Measurements from ENCODE around the gene MINK1.

Gene MINK1

DNA sequence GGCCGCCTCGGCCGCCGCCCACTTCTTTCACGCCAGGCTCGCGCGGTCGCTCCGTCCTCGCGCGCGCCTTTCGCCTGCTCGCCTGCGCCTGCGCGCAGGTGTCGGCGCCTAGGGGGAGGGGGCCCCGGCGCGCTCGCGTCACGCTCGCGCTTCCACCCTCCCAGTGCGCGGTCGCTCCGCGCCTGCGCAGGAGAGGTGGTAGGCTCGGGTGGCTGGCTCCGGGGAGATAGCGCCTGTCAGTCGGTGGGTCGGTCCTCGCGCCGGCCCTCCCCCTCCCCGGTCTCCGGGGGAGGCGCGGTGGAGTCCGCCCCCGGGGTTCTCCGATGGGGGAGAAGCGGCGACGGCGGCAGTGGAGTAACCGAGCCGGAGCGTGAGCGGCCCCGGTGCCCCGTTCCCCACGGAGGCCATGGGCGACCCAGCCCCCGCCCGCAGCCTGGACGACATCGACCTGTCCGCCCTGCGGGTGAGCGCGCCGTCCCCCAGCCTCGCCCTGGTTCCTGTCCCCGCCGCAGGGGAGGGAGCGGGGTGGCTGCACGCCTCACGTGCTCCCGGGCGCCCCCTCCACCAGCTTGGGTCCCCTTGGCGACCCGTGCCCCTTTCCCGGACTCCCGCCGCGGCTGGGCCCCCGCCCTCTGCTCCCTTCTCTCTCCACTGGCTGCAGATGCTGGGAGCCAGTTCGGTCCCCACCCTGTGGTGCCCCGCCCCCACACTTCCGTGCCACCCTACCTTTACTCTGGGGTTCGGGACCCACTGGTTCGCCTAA lies at the start of gene MINK1:
Gene MINK1, plus strand, starts transcription at position 163 of the 763 bp plus-strand sequence. Its CDS starts 244 bp downstream, at position 407.
- peak within 1 kb of the TSS; percentile 81 for H3K27ac ChIP-seq (ENCODE audit: extremely low read depth, low read depth, low read length)
- peaks cover 14% of the 10 kb centered on the region for H3K4me1 ChIP-seq (ENCODE audit: control insufficient read depth, insufficient read depth, low read length)
- H3K4me3 ChIP-seq (ENCODE audit: low read depth, low read length) = peak within 1 kb of the TSS; percentile 90
- CTCF ChIA-PET = interaction anchor here (0.6 to 1.1 kb wide), 2 partner anchors 57 to 197 kb away, joined by 4 read pairs; no protein-coding TSS in a partner anchor
- H3K9me3 ChIP-seq (ENCODE audit: control insufficient read depth, insufficient read depth, low read depth, low read length) = no peaks in the 10 kb centered on the region
- peaks cover 0 to 5% of the 10 kb centered on the region in 2 experiments; a peak in 1 of 3 replicates for H3K36me3 ChIP-seq (ENCODE audit: control insufficient read depth in 2 of 2, insufficient read depth in 1 of 2, low read length in 2 of 2)
- POLR2A ChIA-PET = interaction anchor here (0.9 to 2.4 kb wide), 4 partner anchors 10 to 43 kb away, joined by 3 to 9 read pairs (median 5); partner anchors contain the start of gene PLD2
- TF ChIP-seq, protein P1, sequence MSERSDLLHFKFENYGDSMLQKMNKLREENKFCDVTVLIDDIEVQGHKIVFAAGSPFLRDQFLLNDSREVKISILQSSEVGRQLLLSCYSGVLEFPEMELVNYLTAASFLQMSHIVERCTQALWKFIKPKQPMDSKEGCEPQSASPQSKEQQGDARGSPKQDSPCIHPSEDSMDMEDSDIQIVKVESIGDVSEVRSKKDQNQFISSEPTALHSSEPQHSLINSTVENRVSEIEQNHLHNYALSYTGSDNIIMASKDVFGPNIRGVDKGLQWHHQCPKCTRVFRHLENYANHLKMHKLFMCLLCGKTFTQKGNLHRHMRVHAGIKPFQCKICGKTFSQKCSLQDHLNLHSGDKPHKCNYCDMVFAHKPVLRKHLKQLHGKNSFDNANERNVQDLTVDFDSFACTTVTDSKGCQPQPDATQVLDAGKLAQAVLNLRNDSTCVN (tag by site-specific recombination; optimal IDR thresholded peaks at IDR 0.05) = peak; percentile 92
- no peak for TF ChIP-seq ZNF341 (tag by site-specific recombination; IDR thresholded peaks at IDR 0.05; ENCODE audit: low read depth)
- TF ChIP-seq KLF1 (tag by site-specific recombination; IDR thresholded peaks at IDR 0.05) = peak; percentile 83; the same call in 1 of the 2 replicates
- peak; percentile 49 for TF ChIP-seq ZFHX2 (tag by site-specific recombination; conservative IDR thresholded peaks at IDR 0.05)
- TF ChIP-seq SP7 (tag by site-specific recombination; IDR thresholded peaks at IDR 0.05) = peak; percentile 49; the same call in 1 of the 2 replicates
- TF ChIP-seq ZNF707 (tag by site-specific recombination; IDR thresholded peaks at IDR 0.05) = no peak
- TF ChIP-seq YY2 (tag by site-specific recombination; IDR thresholded peaks at IDR 0.05) = peak; percentile 55; the same call in 1 of the 2 replicates
- TF ChIP-seq ZNF521 (tag by site-specific recombination; IDR thresholded peaks at IDR 0.05) = no peak
- peak; percentile 57; the same call in 1 of the 2 replicates for TF ChIP-seq ZSCAN30 (tag by site-specific recombination; IDR thresholded peaks at IDR 0.05)
- TF ChIP-seq ZNF596 (tag by site-specific recombination; IDR thresholded peaks at IDR 0.05) = no peak
- 0 out of 2 replicates have a peak, but pooled peaks have one; percentile 65 for TF ChIP-seq ZFP37 (tag by site-specific recombination; IDR thresholded peaks at IDR 0.05)
- TF ChIP-seq, protein P2, sequence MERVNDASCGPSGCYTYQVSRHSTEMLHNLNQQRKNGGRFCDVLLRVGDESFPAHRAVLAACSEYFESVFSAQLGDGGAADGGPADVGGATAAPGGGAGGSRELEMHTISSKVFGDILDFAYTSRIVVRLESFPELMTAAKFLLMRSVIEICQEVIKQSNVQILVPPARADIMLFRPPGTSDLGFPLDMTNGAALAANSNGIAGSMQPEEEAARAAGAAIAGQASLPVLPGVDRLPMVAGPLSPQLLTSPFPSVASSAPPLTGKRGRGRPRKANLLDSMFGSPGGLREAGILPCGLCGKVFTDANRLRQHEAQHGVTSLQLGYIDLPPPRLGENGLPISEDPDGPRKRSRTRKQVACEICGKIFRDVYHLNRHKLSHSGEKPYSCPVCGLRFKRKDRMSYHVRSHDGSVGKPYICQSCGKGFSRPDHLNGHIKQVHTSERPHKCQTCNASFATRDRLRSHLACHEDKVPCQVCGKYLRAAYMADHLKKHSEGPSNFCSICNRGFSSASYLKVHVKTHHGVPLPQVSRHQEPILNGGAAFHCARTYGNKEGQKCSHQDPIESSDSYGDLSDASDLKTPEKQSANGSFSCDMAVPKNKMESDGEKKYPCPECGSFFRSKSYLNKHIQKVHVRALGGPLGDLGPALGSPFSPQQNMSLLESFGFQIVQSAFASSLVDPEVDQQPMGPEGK (tag by site-specific recombination; IDR thresholded peaks at IDR 0.05) = peak; percentile 89
- peak; percentile 85 for TF ChIP-seq ZIC2 (tag by site-specific recombination; IDR thresholded peaks at IDR 0.05)
- TF ChIP-seq KLF8 (tag by site-specific recombination; IDR thresholded peaks at IDR 0.05) = peak; percentile 85
- peak; percentile 23; the same call in 1 of the 2 replicates for TF ChIP-seq WT1 (tag by site-specific recombination; IDR thresholded peaks at IDR 0.05)
- TF ChIP-seq ZBTB20 (tag by site-specific recombination; IDR thresholded peaks at IDR 0.05) = peak; percentile 71
- TF ChIP-seq ZNF302 (tag by site-specific recombination; IDR thresholded peaks at IDR 0.05; ENCODE audit: low read depth) = no peak
- TF ChIP-seq MYNN (tag by site-specific recombination; IDR thresholded peaks at IDR 0.05; ENCODE audit: borderline replicate concordance) = no peak
- peak; percentile 72 for TF ChIP-seq ZEB2 (tag by site-specific recombination; IDR thresholded peaks at IDR 0.05)
- TF ChIP-seq, protein P3, sequence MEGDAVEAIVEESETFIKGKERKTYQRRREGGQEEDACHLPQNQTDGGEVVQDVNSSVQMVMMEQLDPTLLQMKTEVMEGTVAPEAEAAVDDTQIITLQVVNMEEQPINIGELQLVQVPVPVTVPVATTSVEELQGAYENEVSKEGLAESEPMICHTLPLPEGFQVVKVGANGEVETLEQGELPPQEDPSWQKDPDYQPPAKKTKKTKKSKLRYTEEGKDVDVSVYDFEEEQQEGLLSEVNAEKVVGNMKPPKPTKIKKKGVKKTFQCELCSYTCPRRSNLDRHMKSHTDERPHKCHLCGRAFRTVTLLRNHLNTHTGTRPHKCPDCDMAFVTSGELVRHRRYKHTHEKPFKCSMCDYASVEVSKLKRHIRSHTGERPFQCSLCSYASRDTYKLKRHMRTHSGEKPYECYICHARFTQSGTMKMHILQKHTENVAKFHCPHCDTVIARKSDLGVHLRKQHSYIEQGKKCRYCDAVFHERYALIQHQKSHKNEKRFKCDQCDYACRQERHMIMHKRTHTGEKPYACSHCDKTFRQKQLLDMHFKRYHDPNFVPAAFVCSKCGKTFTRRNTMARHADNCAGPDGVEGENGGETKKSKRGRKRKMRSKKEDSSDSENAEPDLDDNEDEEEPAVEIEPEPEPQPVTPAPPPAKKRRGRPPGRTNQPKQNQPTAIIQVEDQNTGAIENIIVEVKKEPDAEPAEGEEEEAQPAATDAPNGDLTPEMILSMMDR (tag by site-specific recombination; IDR thresholded peaks at IDR 0.05) = peak; percentile 59
- TF ChIP-seq ZSCAN16 (tag by site-specific recombination; IDR thresholded peaks at IDR 0.05) = no peak
- TF ChIP-seq ZNF146 (tag by site-specific recombination; IDR thresholded peaks at IDR 0.05) = peak; percentile 7; the same call in 1 of the 2 replicates
- TF ChIP-seq, protein P4, sequence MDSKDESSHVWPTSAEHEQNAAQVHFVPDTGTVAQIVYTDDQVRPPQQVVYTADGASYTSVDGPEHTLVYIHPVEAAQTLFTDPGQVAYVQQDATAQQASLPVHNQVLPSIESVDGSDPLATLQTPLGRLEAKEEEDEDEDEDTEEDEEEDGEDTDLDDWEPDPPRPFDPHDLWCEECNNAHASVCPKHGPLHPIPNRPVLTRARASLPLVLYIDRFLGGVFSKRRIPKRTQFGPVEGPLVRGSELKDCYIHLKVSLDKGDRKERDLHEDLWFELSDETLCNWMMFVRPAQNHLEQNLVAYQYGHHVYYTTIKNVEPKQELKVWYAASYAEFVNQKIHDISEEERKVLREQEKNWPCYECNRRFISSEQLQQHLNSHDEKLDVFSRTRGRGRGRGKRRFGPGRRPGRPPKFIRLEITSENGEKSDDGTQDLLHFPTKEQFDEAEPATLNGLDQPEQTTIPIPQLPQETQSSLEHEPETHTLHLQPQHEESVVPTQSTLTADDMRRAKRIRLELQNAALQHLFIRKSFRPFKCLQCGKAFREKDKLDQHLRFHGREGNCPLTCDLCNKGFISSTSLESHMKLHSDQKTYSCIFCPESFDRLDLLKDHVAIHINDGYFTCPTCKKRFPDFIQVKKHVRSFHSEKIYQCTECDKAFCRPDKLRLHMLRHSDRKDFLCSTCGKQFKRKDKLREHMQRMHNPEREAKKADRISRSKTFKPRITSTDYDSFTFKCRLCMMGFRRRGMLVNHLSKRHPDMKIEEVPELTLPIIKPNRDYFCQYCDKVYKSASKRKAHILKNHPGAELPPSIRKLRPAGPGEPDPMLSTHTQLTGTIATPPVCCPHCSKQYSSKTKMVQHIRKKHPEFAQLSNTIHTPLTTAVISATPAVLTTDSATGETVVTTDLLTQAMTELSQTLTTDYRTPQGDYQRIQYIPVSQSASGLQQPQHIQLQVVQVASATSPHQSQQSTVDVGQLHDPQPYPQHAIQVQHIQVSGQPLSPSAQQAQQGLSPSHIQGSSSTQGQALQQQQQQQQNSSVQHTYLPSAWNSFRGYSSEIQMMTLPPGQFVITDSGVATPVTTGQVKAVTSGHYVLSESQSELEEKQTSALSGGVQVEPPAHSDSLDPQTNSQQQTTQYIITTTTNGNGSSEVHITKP (tag by site-specific recombination; IDR thresholded peaks at IDR 0.05) = peak; percentile 80
- TF ChIP-seq ZNF514 (tag by site-specific recombination; IDR thresholded peaks at IDR 0.05) = no peak
- TF ChIP-seq EGR2 (tag by site-specific recombination; IDR thresholded peaks at IDR 0.05; ENCODE audit: low read depth) = peak; percentile 42; the same call in 1 of the 2 replicates
- peak; percentile 60; the same call in 1 of the 2 replicates for TF ChIP-seq ZNF423 (tag by site-specific recombination; IDR thresholded peaks at IDR 0.05)
- TF ChIP-seq SP2 (tag by site-specific recombination; IDR thresholded peaks at IDR 0.05) = peak; percentile 72
- TF ChIP-seq ZNF239 (tag by site-specific recombination; IDR thresholded peaks at IDR 0.05) = 0 out of 2 replicates have a peak, but pooled peaks have one; percentile 47
